Esophagus muscularis mucosa (tissue), 3 donors: ENCODE measurements around the gene RNPC3.

ENCODE experiments used
- POLR2A ChIP-seq: fragments of 450-650 bp; IDR thresholded peaks from one replicate; pipeline ENCODE4 v1.6.1; 2017; ENCODE audit warnings: antibody characterized with exemption, moderate library complexity, mild to moderate bottlenecking, low read depth
- POLR2AphosphoS5 ChIP-seq, 2 donors: sonication (generic); formaldehyde crosslinking; IDR thresholded peaks; one replicate each; pipeline ENCODE4 v1.6.1; 2017; ENCODE audit warnings: antibody characterized with exemption in 2 of 2
- TF ChIP-seq, protein P1 (sequence below), 3 experiments: fragments of 200-600 bp in 2 of 3; fragments of 450-650 bp in 1 of 3; sonication (generic) in 2 of 3; IDR thresholded peaks; one replicate each; pipeline ENCODE4 v1.5.1; 2017 to 2019; ENCODE audit warnings: antibody characterized with exemption in 3 of 3, mild to moderate bottlenecking in 2 of 3, moderate library complexity in 1 of 3

DNA sequence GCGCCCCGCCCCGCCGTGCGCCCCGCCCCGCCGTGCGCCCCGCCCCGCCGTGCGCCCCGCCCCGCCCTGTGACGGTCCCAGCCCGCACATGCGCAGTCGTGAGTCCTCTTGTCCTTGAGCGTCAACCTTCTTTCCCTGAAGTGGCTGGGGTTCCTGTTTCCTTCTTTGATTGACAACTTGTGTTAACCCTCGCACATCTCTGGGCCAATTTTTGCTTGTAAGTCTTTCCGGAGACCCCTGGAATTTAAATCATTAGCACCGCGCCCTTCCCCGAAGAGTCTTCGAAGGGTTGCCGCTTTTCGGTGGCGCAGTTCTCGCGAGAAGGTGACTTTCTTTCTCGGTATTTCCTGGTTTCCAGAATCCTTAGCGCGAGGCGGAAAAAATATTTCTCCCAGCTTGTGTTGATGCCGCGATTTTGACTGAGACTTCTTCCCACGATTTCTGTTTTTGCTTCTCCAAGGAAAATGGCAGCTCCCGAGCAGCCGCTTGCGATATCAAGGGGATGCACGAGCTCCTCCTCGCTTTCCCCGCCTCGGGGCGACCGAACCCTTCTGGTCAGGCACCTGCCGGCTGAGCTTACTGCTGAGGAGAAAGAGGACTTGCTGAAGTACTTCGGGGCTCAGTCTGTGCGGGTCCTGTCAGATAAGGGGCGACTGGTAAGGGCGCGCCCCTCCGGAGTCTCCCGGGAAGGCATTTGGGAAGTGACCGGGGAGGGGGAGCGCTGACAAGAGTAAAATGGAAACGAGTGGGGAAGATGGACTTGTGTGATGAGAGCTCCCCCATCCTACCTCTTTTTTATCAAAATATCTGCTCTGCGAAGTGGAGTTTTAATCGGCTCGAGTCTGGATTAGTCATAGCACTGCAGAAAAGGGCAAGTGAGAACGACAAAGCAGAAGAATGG lies at the start of gene RNPC3:
- TF ChIP-seq, protein P1, sequence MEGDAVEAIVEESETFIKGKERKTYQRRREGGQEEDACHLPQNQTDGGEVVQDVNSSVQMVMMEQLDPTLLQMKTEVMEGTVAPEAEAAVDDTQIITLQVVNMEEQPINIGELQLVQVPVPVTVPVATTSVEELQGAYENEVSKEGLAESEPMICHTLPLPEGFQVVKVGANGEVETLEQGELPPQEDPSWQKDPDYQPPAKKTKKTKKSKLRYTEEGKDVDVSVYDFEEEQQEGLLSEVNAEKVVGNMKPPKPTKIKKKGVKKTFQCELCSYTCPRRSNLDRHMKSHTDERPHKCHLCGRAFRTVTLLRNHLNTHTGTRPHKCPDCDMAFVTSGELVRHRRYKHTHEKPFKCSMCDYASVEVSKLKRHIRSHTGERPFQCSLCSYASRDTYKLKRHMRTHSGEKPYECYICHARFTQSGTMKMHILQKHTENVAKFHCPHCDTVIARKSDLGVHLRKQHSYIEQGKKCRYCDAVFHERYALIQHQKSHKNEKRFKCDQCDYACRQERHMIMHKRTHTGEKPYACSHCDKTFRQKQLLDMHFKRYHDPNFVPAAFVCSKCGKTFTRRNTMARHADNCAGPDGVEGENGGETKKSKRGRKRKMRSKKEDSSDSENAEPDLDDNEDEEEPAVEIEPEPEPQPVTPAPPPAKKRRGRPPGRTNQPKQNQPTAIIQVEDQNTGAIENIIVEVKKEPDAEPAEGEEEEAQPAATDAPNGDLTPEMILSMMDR (IDR thresholded peaks at IDR 0.05): no peak
- TF ChIP-seq POLR2AphosphoS5 (IDR thresholded peaks at IDR 0.05) (peak; percentile 68 to 82), POLR2A (no peak)
